ENCODE data around the gene FKBP5. TPM values are rescaled to one million over a fixed set of nuclear protein-coding genes. Genes with fewer than 3 reads are reported as not detected.

FKBP5 gene
- total RNA-seq, 4 donors from 2014 or later: 304 to 768 (median 608) TPM

- Histone ChIP-seq H3K27ac (peak overlapping the region; percentile 98 to 100 (median 100)), H3K4me1 (peaks cover 5 to 97% (median 88%) of the 10 kb centered on the region in 4 donors), H3K9me3 (no peaks in the 10 kb centered on the region), H3K4me3 (no peak overlapping the region), H3K36me3 (no peaks in the 10 kb centered on the region), H3K27me3 (no peaks in the 10 kb centered on the region)
- no peak for TF ChIP-seq EP300 (IDR thresholded peaks at IDR 0.05)
- TF ChIP-seq CTCF (IDR thresholded peaks at IDR 0.05): no peak
- no peak for TF ChIP-seq POLR2A (IDR thresholded peaks at IDR 0.05)
- WGBS, 2 donors: 85 to 91% methylated on average over 4 of the region's 4 CpGs
- DNase-seq (ENCODE audit: low spot score in 2 of 2): no peak
Observed at GRCh38 chr6:35724059-35724458, 35.3 kb upstream of the FKBP5 start.

GRCh38 chr6:35723587-35723986 lies 34.9 kb upstream of the FKBP5 start:
- Histone ChIP-seq H3K4me3 (no peak overlapping the region), H3K27ac (peak overlapping the region; percentile 98 to 100 (median 100)), H3K36me3 (no peaks in the 10 kb centered on the region), H3K27me3 (no peaks in the 10 kb centered on the region), H3K9me3 (no peaks in the 10 kb centered on the region), H3K4me1 (peaks cover 3 to 97% (median 88%) of the 10 kb centered on the region in 4 donors)
- 86 to 93% methylated on average over 2 of the region's 2 CpGs for WGBS, 2 donors
- no peak for DNase-seq (ENCODE audit: low spot score in 2 of 2)
- TF ChIP-seq EP300 (IDR thresholded peaks at IDR 0.05) (no peak), CTCF (IDR thresholded peaks at IDR 0.05) (no peak), POLR2A (IDR thresholded peaks at IDR 0.05) (no peak)

GRCh38 chr6:35722121-35722761 lies 33.5 kb upstream of the FKBP5 start:
- H3K27me3 ChIP-seq: no peaks in the 10 kb centered on the region
- no peaks in the 10 kb centered on the region for H3K36me3 ChIP-seq
- DNase-seq (ENCODE audit: low spot score in 2 of 2): peak; percentile 61 to 64
- H3K27ac ChIP-seq: peak overlapping the region; percentile 98 to 100 (median 100)
- TF ChIP-seq POLR2A (IDR thresholded peaks at IDR 0.05): peak in 1 of 2 donors; percentile 41
- TF ChIP-seq CTCF (IDR thresholded peaks at IDR 0.05): peak in 1 of 5 experiments; percentile 8
- TF ChIP-seq EP300 (IDR thresholded peaks at IDR 0.05): peak; percentile 80 to 89
- WGBS, 2 donors: 47 to 68% methylated on average over 10 of the region's 10 CpGs
- H3K4me1 ChIP-seq: peaks cover 3 to 100% (median 87%) of the 10 kb centered on the region in 4 donors
- H3K9me3 ChIP-seq: no peaks in the 10 kb centered on the region
- H3K4me3 ChIP-seq: no peak overlapping the region

GRCh38 chr6:35719830-35720733 lies 31.4 kb upstream of the FKBP5 start:
- no peak for TF ChIP-seq POLR2A (IDR thresholded peaks at IDR 0.05)
- no peak for TF ChIP-seq CTCF (IDR thresholded peaks at IDR 0.05)
- peak in 1 of 2 donors; percentile 68 for TF ChIP-seq EP300 (IDR thresholded peaks at IDR 0.05)
- H3K27ac ChIP-seq: peak overlapping the region; percentile 67 to 100 (median 79)
- DNase-seq (ENCODE audit: low spot score in 2 of 2): no peak
- peaks cover 0 to 80% (median 67%) of the 10 kb centered on the region in 4 donors for H3K4me1 ChIP-seq
- H3K27me3 ChIP-seq: no peaks in the 10 kb centered on the region
- H3K4me3 ChIP-seq: peak overlapping the region in 3 of 4 donors; percentile 4 to 21 (median 10)
- no peaks in the 10 kb centered on the region for H3K9me3 ChIP-seq
- H3K36me3 ChIP-seq: no peaks in the 10 kb centered on the region
- WGBS, 2 donors: 27 to 29% methylated on average over 19 to 21 of the region's 21 CpGs

Measured in tibial nerve (tissue), 4 donors.